HG03520 (cell line): ENCODE results near the gene ARF4.

Experiments
- ATAC-seq: cut with Tn5 transposase; IDR thresholded peaks from one replicate; pipeline ENCODE4 v1.9.1; 2021; ENCODE audit warnings: mild to moderate bottlenecking, moderate library complexity; ENCODE audit not compliant: unreplicated experiment

Gene ARF4

GRCh38 chr3:57582474-57583168, 14.5 kb downstream of the ARF4 start:
- no peak for ATAC-seq

DNA sequence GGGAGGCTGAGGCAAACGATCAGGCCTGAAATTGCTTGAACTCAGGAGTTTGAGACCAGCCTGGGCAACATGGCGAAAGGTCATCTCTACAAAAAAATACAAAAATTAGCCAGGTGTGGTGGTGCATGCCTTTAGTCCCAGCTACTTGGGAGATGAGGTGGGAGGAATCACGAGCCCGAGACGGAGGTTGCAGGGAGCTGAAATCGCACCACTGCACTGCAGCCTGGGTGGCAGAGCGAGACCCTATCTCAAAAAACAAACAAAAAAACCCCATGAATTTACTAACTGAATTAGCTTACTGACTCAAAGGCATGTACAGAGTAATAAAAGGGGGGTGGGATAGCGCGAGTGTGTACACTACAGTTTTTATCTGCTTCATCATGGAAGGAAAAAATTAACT, 19.3 kb downstream of the ARF4 start:
- no peak for ATAC-seq

DNA sequence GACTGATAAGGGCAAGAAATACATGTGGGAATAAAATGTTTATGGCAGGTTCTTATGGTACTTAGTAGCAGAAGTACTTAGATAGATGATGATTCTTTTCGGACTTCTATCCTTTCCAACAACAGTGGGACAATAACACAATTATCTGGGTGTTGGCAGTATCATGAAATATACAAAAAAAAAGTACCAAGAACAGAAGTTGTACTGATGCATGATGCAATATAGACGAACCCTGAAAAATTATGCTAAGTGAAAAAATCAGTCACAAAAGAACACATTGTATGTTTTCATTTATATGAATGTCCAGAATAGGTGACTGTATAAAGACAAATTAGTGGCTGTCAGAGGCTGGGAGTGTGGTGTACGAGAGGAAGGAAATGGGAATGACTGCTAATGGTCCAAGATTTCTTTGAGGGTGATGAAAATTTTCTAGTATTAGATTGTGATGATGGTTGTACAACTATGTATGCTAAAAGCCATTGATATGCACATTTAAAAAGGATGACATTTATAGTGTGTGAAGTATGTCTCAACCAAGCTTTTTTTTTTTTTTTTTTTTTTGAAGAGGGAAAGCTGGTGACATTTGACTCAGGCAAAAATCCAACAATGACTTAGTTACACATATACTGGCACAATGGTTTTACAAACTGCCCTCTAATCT, 21.0 kb downstream of the ARF4 start:
- ATAC-seq: no peak

DNA sequence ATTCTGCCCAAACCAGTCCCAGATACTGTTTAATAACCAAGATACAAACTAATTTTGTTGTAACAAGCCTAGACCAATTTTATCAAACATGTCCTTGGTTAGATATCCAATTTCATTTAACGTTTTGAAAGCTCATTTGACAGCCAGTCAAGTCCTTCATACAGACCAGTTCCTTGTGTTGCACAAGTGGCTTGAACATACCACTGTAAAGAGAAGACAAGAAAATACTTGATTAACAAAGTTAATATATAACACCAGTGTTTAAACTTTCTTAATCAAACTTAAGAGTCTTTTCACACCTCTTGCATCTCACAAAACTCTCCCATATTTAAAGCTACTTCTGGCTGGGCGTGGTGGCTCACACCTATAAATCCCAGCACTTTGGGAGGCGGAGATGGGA, 25.0 kb downstream of the ARF4 start:
- no peak for ATAC-seq

DNA sequence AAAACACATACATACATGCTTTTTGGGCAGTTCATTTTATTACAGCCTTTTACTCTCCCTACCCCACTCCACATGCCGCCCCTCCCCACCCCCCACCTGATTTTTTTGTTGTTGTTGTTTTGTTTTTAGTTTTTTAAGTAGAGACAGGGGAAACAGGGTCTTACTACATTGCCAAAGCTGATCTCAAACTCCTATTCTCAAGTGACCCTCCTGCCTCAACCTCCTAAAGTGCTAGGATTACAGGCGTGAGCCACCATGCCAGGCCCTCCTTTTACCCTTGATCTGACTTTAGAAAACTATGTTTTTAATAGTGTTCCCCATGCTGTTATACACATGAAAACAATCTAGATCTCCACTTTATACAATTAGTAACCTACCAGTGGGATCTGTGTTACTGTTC, 26.3 kb downstream of the ARF4 start:
- no peak for ATAC-seq

DNA sequence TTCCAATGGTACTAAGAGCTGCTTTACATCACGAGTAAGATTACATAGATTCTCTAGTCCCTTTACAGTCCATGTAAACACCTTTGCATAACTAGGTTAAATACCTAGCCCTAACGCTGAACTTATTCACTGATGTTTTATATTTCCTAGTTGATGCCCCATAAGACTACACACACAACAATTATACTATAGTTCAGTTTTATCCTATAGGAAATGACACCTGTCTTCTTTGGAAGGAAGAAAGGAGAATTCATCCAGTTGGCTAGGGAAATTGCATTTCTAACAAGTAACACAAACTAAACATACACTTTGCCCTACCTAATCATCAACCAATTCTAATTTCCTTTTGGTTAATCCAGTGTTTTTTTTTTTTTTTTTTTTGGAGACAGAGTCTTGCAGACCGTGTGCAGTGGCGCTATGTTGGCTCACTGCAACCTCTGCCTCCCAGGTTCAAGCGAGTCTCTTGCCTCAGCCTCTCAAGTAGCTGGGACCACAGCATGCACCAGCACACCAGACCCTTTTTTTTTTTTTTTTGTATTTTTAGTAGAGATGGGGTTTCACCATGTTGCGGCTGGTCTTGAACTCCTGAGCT, 27.2 kb downstream of the ARF4 start:
- ATAC-seq: no peak

- ATAC-seq: no peak
Measured at GRCh38 chr3:57559526-57559925, 37.6 kb downstream of the ARF4 start.

GRCh38 chr3:57557085-57557537, 40.0 kb downstream of the ARF4 start:
- no peak for ATAC-seq

DNA sequence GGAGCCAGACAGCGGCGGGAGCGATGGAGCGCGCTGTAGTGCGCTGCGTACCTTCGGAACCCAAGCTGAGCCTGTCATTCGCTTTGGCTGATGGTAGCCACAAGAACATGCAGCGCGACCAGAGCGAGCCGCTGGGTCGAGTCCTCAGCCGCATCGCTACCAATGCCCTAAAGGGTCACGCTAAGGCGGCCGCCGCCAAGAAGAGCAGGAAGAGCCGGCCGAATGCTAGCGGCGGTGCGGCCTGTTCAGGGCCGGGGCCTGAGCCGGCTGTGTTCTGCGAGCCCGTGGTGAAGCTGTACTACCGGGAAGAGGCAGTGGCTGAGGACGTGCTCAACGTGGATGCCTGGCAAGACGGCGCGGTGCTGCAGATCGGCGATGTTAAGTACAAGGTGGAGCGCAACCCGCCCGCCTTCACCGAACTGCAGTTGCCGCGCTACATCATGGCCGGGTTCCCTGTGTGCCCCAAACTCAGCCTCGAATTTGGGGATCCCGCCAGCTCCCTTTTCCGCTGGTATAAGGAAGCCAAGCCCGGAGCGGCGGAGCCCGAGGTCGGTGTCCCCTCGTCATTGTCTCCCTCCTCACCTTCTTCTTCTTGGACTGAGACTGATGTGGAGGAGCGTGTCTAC, 40.6 kb downstream of the ARF4 start:
- ATAC-seq: peak; percentile 37

GRCh38 chr3:57555738-57556458, 41.2 kb downstream of the ARF4 start, which contains the start of gene PDE12:
Gene PDE12 (plus strand): TSS chr3:57556274. CDS start chr3:57556380, 106 bp downstream.
- peak; percentile 73 for ATAC-seq

GRCh38 chr3:57555306-57555705, 41.8 kb downstream of the ARF4 start:
- ATAC-seq: no peak

- no peak for ATAC-seq
Measured at GRCh38 chr3:57546616-57547015, 50.5 kb downstream of the ARF4 start.

GRCh38 chr3:57545636-57546268, 51.4 kb downstream of the ARF4 start:
- no peak for ATAC-seq

DNA sequence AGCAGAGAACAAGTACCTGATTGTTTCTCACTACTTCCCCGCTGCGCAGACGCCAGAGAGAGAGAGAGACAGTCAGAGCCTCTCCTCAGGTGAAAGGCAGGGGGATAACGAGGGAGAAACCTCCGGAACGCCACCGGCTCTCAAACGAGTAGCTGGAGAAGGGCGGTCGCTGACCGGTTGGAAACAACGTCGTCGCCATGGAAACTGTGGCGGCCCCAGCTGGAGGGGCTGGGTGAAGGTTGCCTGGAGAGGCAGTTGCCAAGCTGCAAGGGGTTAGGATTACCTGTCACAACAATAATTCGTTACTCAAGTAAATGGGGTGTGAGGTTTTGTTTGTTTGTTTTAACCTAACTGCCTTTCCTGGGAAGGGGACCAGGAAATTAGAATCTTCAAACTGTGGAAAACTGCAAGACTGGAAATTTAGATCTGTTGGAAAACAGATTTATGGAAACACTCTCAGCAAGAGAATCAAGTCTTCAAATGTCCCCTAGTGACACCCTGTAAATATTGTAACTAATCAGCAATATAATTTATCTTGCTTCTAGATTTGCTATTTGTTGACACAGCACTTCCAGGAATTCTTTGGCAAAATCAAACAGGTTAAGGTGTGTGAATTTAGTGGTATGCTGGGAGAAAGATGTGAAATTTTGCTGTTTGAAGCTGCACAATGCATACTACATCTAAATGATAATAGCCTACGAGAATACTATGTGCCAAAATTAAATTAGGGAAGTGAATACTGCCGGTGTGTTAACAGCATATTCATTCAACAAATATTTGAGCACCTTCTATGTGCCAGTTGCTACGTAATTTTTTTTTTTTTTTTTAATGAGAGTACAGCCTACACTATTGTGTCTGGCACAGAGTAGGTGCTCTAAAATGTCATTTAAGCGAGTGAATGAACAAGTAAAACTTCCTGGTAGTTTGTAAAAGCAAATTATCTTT, 52.7 kb downstream of the ARF4 start, which contains the start of gene DNAH12:
DNAH12 (minus strand) TSS at position 164 of the 945 bp plus-strand sequence. CDS start 1,474 bp downstream, outside the sequence.
- ATAC-seq: no peak

- ATAC-seq: no peak
Measured at GRCh38 chr3:57538465-57538864, 58.7 kb downstream of the ARF4 start.

DNA sequence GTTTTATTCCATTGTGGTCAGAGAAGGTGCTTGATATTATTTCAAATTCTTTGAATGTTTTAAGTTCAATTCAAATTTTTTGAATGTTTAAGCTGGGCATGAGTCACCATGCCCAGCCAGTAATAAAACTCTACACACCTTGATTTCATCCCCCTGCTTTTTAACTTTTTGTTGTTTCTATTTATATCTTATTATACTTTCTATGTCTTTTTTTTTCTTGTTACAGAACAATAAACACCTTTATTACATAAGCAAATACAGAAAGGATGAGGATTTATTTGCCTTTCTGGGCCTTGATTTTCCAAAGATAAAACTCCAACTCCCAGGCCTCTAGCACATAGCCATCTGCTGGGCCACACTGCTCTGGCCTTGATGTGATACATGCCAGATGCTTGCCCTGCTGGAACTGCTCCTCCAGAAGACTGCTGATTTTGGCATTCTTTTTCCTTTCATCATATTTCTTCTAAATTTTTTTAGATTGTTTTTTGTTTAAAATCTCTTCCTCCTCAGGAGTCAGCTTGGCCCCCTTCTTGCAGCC, 67.0 kb downstream of the ARF4 start:
- no peak for ATAC-seq
